SK-N-DZ (cell line): ENCODE results near the gene BCKDHB.

Source experiments
- DNase-seq: peaks from one replicate; pipeline ENCODE4 v3.0.0-alpha.2; 2015; ENCODE audit warnings: low spot score

The BCKDHB gene

DNA sequence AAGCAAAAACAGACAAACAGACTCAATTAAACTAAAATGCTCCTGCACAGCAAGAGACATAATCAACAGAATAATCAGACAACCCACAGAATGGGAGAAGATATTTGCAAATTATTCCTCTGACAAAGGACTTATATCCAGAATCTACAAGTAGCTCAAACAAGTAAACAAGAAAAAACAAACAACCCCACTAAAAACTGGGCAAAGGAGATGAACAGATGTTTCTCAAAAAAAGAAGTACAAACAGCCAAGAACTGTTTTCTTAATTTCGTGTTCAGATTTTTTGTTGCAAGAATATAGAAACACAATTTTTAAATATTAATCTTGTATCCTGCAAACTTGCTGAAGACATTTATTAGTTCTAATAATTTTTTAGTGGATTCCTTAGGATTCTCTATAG is 274.1 kb downstream of the BCKDHB start:
- DNase-seq: no peak

DNA sequence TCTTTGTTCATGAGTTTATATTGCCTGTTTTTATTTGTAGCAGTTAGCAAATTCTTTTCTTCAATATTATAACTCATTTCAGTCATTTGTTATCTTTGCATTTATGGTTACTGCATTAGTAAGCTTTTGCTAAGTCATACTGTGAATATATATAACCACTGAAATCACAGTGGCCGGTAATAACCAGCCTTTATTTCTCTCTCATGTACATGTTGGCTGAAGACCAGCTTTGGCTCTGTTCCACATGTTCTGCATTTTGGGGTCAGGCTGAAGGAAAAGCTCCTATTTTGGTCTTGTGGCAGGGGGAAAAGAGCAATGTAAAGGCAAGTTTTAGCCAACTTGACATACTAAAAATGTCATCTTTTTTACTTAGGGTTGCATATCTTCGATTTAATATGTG is 276.3 kb downstream of the BCKDHB start:
- DNase-seq: no peak

DNA sequence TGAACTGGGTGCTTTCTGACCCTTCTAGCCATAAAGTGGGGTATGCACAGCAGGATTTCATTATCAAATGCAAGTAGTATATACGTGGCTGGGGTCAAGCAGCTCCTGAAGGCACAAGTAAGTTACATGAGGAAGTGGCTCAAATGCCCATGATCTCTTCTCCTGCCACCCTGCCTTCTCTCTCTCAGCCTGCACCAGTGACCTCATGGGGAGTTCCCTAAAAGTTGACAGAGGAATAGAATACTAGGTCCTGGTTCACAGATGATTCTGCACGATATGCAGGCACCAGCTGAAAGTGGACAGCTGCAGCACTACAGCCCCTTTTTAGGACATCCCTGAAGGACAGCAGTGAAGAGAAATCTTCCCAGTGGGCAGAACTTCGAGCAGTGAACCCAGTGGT is 282.0 kb downstream of the BCKDHB start:
- no peak for DNase-seq
